Loucy (cell line): ENCODE data around the gene NPIPA5.
"Not testable (repeated sequence)": the region's sequence is repeated elsewhere in the genome, so short reads cannot be mapped to it uniquely, and the experiment has no call there.

ENCODE experiments used
- H2AFZ ChIP-seq: fragments of 200-600 bp; sonication (generic); 2 replicates; pipeline ENCODE4 v1.6.0; 2016; ENCODE audit warnings: antibody characterized with exemption, mild to moderate bottlenecking, low read length, moderate library complexity
- H3F3A ChIP-seq: fragments of 200-600 bp; 2 replicates; pipeline ENCODE4 v1.6.0; 2016; ENCODE audit warnings: antibody characterized with exemption, low read depth, mild to moderate bottlenecking
- H3K27me3 ChIP-seq: fragments of 200-600 bp; sonication (generic); 2 replicates; pipeline ENCODE4 v1.6.1; 2014; ENCODE audit warnings: low read length, mild to moderate bottlenecking; ENCODE audit not compliant: insufficient read depth, poor library complexity, severe bottlenecking
- H3K36me3 ChIP-seq: fragments of 200-600 bp; sonication (generic); 2 replicates; pipeline ENCODE4 v1.6.1; 2016; ENCODE audit warnings: low read length; ENCODE audit not compliant: insufficient read depth
- H3K4me1 ChIP-seq: fragments of 200-600 bp; sonication (generic); 2 replicates; pipeline ENCODE4 v1.5.1; 2014; ENCODE audit warnings: low read length, mild to moderate bottlenecking; ENCODE audit not compliant: insufficient read depth, poor library complexity, severe bottlenecking
- H3K4me2 ChIP-seq: fragments of 200-600 bp; sonication (generic); 2 replicates; pipeline ENCODE4 v1.6.0; 2014; ENCODE audit warnings: antibody characterized with exemption, low read length, low read depth, mild to moderate bottlenecking; ENCODE audit not compliant: poor library complexity, severe bottlenecking
- H3K4me3 ChIP-seq: fragments of 200-600 bp; sonication (generic); 2 replicates; pipeline ENCODE4 v1.5.1; 2014; ENCODE audit warnings: low read length, mild to moderate bottlenecking, mixed read lengths; ENCODE audit not compliant: poor library complexity, severe bottlenecking
- H3K79me2 ChIP-seq: fragments of 200-600 bp; sonication (generic); 2 replicates; pipeline ENCODE4 v1.6.1; 2014; ENCODE audit warnings: low read length; ENCODE audit not compliant: insufficient read depth
- H3K9ac ChIP-seq: fragments of 200-600 bp; sonication (generic); 2 replicates; pipeline ENCODE4 v1.6.0; 2014; ENCODE audit warnings: mild to moderate bottlenecking, low read depth, low read length, moderate library complexity; ENCODE audit not compliant: poor library complexity, severe bottlenecking
- H3K9me2 ChIP-seq: fragments of 200-600 bp; sonication (generic); replicated peaks from 2 replicates; pipeline ENCODE4 v1.6.1; 2016; ENCODE audit warnings: low read depth, low read length, mixed read lengths
- H3K9me3 ChIP-seq: fragments of 200-600 bp; sonication (generic); 2 replicates; pipeline ENCODE4 v1.6.1; 2014; ENCODE audit warnings: mild to moderate bottlenecking, antibody characterized with exemption, low read length, low read depth; ENCODE audit not compliant: insufficient read depth
- H4K20me1 ChIP-seq: fragments of 200-600 bp; sonication (generic); 2 replicates; pipeline ENCODE4 v1.6.0; 2014; ENCODE audit warnings: antibody characterized with exemption, low read length, mild to moderate bottlenecking; ENCODE audit not compliant: insufficient read depth, poor library complexity, severe bottlenecking
- EZH2phosphoT487 ChIP-seq: fragments of 200-600 bp; IDR thresholded peaks from 2 replicates; pipeline ENCODE4 v1.6.1; 2018; ENCODE audit warnings: antibody characterized with exemption, mild to moderate bottlenecking, moderate library complexity, borderline replicate concordance
- TF ChIP-seq, protein P1 (sequence below): fragments of 200-600 bp; sonication (generic); conservative IDR thresholded peaks from 2 replicates; pipeline ENCODE4 v1.5.1; 2014; ENCODE audit warnings: mild to moderate bottlenecking, antibody characterized with exemption, low read length

Gene NPIPA5

DNA sequence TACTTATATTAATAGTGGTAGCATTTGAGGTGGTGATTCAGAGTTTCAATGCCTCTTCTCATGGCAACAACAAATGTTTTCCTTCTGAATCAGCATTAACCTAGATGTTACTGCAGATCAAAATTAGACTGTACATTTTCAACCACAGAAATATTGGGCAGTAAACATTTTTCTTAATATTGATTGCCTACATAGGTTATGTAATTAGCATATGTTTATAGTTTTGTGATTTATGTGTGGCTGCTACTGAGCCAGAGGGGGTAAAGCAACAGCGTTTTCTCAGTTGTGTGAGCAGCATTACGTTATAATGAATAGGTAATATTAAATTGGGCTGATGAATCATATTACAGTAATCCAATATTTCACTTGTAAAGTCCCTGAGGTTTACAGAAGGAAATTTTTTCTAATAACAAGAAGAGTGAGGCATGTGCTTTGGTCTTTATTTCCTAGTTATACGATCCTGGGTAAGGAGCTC lies 37.5 kb upstream of the NPIPA5 start:
- H3K4me1 ChIP-seq, result no peaks in the 10 kb centered on the region
- H3K27me3 ChIP-seq, result no peaks in the 10 kb centered on the region
- no peaks in the 10 kb centered on the region for H4K20me1 ChIP-seq
- no peak overlapping the region for H3K9ac ChIP-seq
- H3K4me3 ChIP-seq, result no peak overlapping the region
- H2AFZ ChIP-seq, result no peak overlapping the region
- H3K4me2 ChIP-seq, result no peak overlapping the region
- H3K9me3 ChIP-seq, result no peaks in the 10 kb centered on the region
- H3K36me3 ChIP-seq, result no peaks in the 10 kb centered on the region
- no peaks in the 10 kb centered on the region for H3K79me2 ChIP-seq
- H3K9me2 ChIP-seq, result no peaks in the 10 kb centered on the region
- no peaks in the 10 kb centered on the region for H3F3A ChIP-seq
- TF ChIP-seq EZH2phosphoT487, result no peak
- TF ChIP-seq, protein P1, sequence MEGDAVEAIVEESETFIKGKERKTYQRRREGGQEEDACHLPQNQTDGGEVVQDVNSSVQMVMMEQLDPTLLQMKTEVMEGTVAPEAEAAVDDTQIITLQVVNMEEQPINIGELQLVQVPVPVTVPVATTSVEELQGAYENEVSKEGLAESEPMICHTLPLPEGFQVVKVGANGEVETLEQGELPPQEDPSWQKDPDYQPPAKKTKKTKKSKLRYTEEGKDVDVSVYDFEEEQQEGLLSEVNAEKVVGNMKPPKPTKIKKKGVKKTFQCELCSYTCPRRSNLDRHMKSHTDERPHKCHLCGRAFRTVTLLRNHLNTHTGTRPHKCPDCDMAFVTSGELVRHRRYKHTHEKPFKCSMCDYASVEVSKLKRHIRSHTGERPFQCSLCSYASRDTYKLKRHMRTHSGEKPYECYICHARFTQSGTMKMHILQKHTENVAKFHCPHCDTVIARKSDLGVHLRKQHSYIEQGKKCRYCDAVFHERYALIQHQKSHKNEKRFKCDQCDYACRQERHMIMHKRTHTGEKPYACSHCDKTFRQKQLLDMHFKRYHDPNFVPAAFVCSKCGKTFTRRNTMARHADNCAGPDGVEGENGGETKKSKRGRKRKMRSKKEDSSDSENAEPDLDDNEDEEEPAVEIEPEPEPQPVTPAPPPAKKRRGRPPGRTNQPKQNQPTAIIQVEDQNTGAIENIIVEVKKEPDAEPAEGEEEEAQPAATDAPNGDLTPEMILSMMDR, result no peak

DNA sequence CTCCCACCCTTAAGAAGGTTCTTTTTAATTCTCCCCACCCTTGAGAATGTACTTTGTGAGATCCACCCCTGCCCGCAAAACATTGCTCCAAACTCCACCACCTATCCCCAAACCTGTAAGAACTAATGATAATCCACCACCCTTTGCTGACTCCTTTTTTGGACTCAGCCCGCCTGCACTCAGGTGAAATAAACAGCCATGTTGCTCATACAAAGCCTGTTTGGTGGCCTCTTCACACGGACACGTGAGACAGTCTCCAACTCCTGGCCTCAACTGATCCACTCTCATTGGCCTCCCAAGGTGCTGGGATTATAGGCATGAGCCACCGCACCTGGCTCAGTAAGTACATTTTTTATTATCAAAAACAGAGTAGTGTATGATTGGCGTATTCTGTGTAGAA lies 31.4 kb upstream of the NPIPA5 start:
- not testable (repeated sequence) for H3K79me2 ChIP-seq, H2AFZ ChIP-seq, H3K9ac ChIP-seq

DNA sequence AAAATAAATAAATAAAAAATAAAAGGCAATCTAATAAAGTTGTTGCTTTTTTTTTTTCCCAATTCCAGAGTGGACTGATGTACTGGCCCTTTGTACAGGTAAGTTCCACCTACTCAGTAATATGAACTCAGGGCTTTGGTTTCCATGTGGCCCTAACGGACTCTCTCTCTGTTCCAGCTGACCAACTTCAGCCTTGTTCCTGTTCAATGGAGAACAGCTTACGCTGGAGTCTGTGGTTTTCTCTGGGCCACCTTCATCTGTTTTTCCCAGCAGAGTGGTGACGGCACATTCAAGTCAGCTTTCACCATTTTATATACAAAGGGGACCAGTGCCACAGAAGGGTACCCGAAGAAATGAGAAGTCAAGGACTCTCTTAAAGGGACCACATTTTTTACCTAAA lies 29.7 kb upstream of the NPIPA5 start:
- not testable (repeated sequence) for H3K27me3 ChIP-seq, H3F3A ChIP-seq, H3K9me2 ChIP-seq, H3K79me2 ChIP-seq, H3K9me3 ChIP-seq, H4K20me1 ChIP-seq, H3K4me2 ChIP-seq, H3K4me1 ChIP-seq, H3K9ac ChIP-seq, H3K4me3 ChIP-seq, H3K36me3 ChIP-seq, H2AFZ ChIP-seq

More for the DNA sequence above, 31.4 kb upstream of the NPIPA5 start:
- not testable (repeated sequence) for H3K4me3 ChIP-seq, H3K9me3 ChIP-seq, H3K4me2 ChIP-seq, H3K9me2 ChIP-seq, H4K20me1 ChIP-seq, H3K4me1 ChIP-seq, H3K27me3 ChIP-seq, H3F3A ChIP-seq, H3K36me3 ChIP-seq

DNA sequence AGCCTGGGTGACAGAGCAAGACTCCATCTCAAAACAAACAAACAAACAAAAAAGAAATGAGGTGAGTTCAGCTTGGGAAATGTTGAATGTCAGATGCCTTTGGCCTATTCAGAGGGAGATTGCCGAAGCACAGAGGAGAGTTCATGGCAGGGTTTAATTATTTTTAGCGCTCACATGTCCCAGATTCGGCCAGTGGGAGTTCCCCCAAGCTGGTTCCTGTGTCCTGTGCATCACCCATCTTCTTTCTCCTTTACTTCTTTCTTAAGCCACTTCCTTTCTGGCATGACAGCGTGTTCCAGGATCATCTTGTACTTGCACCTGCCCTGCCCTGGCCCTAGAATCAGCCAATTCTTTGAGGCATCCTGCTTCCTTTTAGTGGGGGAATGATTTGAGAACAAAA lies 26.7 kb upstream of the NPIPA5 start:
- TF ChIP-seq EZH2phosphoT487, result no peak
- TF ChIP-seq, protein P1, result no peak
- Histone ChIP-seq H3K4me3 (no peak overlapping the region), H3K27me3 (no peaks in the 10 kb centered on the region), H3K79me2 (no peaks in the 10 kb centered on the region), H3K36me3 (no peaks in the 10 kb centered on the region), H3K9me2 (no peaks in the 10 kb centered on the region), H3K9me3 (no peaks in the 10 kb centered on the region), H3K4me2 (no peak overlapping the region), H3K9ac (no peak overlapping the region), H3K4me1 (no peaks in the 10 kb centered on the region), H4K20me1 (no peaks in the 10 kb centered on the region), H2AFZ (no peak overlapping the region), H3F3A (no peaks in the 10 kb centered on the region)

DNA sequence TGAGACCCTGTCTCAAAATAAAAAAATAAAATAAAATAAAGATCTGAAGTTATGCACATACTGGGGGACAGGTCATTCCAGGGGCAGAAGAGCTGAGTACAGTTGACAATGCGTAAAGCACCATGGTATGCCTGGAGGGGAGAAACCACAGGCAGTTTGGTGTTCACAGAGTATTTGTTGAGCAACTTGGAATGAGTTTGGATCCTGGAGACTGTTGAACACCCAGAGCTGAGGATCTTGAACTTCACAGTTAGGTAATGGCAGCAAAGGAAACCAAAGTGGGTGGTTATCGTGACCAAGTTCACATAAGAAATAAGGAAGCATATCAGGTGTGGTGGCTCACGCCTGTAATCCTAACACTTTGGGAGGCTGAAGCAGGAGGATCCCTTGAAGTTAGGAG lies 26.0 kb upstream of the NPIPA5 start:
- H3F3A ChIP-seq, H3K79me2 ChIP-seq, H3K36me3 ChIP-seq, H3K27me3 ChIP-seq, H3K9me2 ChIP-seq, H4K20me1 ChIP-seq, H3K4me1 ChIP-seq, H3K9me3 ChIP-seq, H3K4me2 ChIP-seq, H2AFZ ChIP-seq, H3K9ac ChIP-seq, H3K4me3 ChIP-seq: not testable (repeated sequence)
